ENCODE measurements around the gene OLFM2. TPM values are rescaled to one million over a fixed set of nuclear protein-coding genes. Genes with fewer than 3 reads are reported as not detected.

The OLFM2 gene
- total RNA-seq, 1 donor from 2014 or later = 33.1 TPM

- Mint-ChIP-seq H3K4me3 (no peak overlapping the region), H3K4me1 (ENCODE audit: unreplicated experiment) (peaks cover 12% of the 10 kb centered on the region), H3K27ac (peak overlapping the region; percentile 41), H3K36me3 (peaks cover 3% of the 10 kb centered on the region), H3K27me3 (no peaks in the 10 kb centered on the region), H3K9me3 (no peaks in the 10 kb centered on the region)
- no peak for DNase-seq (ENCODE audit: extremely low spot score, unreplicated experiment)
- no peak for TF ChIP-seq CTCF (conservative IDR thresholded peaks at IDR 0.05)
These were observed 61.2 kb downstream of the OLFM2 start for GRCh38 chr19:9875031-9875627.

DNA sequence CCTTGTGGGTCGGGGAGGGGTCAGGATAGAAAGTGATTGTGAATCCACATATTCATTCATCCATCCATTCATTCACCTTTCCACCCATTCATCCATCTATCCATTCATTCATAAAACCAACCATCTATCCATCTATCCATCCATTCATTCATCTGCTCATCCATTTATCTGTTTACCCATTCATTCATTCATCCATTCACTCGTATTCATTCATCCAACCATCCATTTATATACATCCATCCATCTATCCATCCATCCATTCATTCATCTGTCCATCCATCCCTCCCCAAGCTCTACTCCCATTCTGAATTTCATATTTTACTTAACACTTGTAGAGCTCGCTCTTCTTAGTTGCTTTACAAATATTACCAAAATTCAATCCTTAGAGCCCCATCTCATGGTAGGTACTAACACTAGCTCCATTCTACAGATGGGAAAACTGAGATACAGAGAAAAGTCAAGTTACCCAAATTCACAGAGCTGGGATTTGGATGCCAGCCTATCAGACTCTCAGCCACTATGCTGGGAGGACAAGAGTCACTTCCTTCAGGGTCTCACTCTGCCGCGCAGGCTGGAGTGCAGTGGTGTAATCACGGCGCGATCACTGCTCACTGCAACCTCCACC is 63.6 kb downstream of the OLFM2 start:
- no peaks in the 10 kb centered on the region for H3K27me3 Mint-ChIP-seq
- H3K9me3 Mint-ChIP-seq = no peaks in the 10 kb centered on the region
- no peak overlapping the region for H3K4me3 Mint-ChIP-seq
- H3K36me3 Mint-ChIP-seq = peaks cover 3% of the 10 kb centered on the region
- peaks cover 12% of the 10 kb centered on the region for H3K4me1 Mint-ChIP-seq (ENCODE audit: unreplicated experiment)
- no peak for DNase-seq (ENCODE audit: extremely low spot score, unreplicated experiment)
- TF ChIP-seq CTCF (conservative IDR thresholded peaks at IDR 0.05) = no peak
- no peak overlapping the region for H3K27ac Mint-ChIP-seq

DNA sequence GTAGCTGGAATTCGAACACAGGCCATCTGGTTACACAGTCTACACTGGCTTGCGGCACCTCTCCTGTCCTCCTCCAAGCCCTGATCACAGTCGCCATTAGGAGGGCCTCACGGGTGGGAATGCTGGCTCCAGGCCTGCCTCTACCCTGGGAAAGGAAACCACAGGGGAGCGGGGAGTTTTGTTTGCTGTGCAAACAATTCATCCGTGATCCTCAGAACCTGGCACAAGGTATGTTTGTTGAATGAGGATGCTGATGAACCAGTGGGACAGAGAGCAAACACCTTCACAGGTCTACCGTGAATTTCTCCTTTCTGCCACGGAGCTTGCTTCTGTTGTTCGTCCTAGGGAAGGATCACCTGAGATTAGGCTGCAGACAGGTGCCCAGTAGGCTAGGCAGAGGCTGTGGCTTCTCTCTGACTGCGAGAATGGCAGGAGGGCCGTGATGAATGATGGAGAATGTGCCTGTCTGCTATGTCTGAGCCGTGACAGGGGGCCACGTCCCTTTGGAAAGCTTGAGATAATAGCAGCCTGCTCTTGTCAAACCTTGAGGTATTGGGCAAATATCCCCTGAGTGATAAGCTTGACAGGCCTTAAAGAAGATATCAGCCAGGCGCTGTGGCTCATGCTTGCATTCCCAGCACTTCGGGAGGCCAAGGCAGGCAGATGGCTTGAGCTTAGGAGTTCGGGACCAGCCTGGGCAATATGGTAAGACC is 64.5 kb downstream of the OLFM2 start:
- H3K4me3 Mint-ChIP-seq = no peak overlapping the region
- H3K27ac Mint-ChIP-seq = peak overlapping the region; percentile 23
- H3K9me3 Mint-ChIP-seq = no peaks in the 10 kb centered on the region
- no peak for DNase-seq (ENCODE audit: extremely low spot score, unreplicated experiment)
- peaks cover 12% of the 10 kb centered on the region for H3K4me1 Mint-ChIP-seq (ENCODE audit: unreplicated experiment)
- TF ChIP-seq CTCF (conservative IDR thresholded peaks at IDR 0.05) = no peak
- H3K36me3 Mint-ChIP-seq = peaks cover 3% of the 10 kb centered on the region
- no peaks in the 10 kb centered on the region for H3K27me3 Mint-ChIP-seq

DNA sequence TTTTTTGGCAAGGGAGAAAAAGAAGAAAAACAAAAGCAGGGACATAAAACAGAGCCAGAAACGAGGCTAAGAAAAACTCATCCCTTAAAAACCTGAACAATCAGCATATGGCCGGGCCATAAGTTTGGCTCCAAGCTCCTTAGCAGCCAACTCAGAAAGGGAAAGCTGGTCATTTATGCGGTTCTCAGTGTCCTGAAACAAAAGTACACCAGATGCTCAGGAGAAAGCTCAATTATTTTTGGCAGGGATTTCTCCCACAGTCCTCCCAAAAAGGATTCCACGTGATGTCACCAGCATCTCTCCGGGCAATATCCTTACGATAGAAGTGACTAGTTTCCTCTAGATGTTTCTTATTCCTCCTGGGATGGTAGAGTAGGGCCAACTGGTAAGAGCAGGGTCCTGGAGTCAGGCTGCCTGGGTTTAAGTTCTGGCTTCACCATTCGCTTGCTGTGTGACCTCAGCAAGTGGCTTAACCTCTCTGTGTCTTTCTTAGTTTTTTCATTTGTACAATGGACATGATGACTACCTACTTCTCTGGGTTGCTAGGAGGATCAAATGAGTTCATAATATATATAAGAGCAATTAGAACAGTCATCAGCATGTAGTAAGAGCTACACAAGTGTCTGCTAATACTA is 67.2 kb downstream of the OLFM2 start:
- no peak overlapping the region for H3K4me3 Mint-ChIP-seq
- H3K9me3 Mint-ChIP-seq = no peaks in the 10 kb centered on the region
- no peaks in the 10 kb centered on the region for H3K4me1 Mint-ChIP-seq (ENCODE audit: unreplicated experiment)
- no peak overlapping the region for H3K27ac Mint-ChIP-seq
- H3K36me3 Mint-ChIP-seq = peaks cover 3% of the 10 kb centered on the region
- no peak for DNase-seq (ENCODE audit: extremely low spot score, unreplicated experiment)
- H3K27me3 Mint-ChIP-seq = no peaks in the 10 kb centered on the region
- TF ChIP-seq CTCF (conservative IDR thresholded peaks at IDR 0.05) = no peak

- Mint-ChIP-seq H3K9me3 (no peaks in the 10 kb centered on the region), H3K36me3 (no peaks in the 10 kb centered on the region), H3K4me3 (no peak overlapping the region), H3K4me1 (ENCODE audit: unreplicated experiment) (no peaks in the 10 kb centered on the region), H3K27me3 (no peaks in the 10 kb centered on the region), H3K27ac (no peak overlapping the region)
- no peak for TF ChIP-seq CTCF (conservative IDR thresholded peaks at IDR 0.05)
- DNase-seq (ENCODE audit: extremely low spot score, unreplicated experiment) = no peak
These were observed 70.4 kb downstream of the OLFM2 start for GRCh38 chr19:9865732-9866501.

Data from type B pancreatic cell (in vitro differentiated cells).